Muscle layer of duodenum (tissue), 2 donors: ENCODE measurements around the gene C5orf63.

ENCODE experiments used
- H3K27ac ChIP-seq: one replicate; pipeline ENCODE4 v1.7.0; 2013; ENCODE audit warnings: mild to moderate bottlenecking, low read length
- H3K27me3 ChIP-seq: one replicate; pipeline ENCODE4 v1.7.0; 2013; ENCODE audit warnings: low read depth, mild to moderate bottlenecking, control low read depth, low read length
- H3K36me3 ChIP-seq, 2 donors: one replicate each; pipeline ENCODE4 v1.7.0; 2013; ENCODE audit warnings: low read length in 2 of 2, control low read depth in 1 of 2, mild to moderate bottlenecking in 1 of 2; ENCODE audit not compliant: insufficient read depth in 2 of 2, control insufficient read depth in 1 of 2
- H3K4me1 ChIP-seq, 2 donors: one replicate each; pipeline ENCODE4 v1.7.0; 2013; ENCODE audit warnings: low read length in 2 of 2, mild to moderate bottlenecking in 2 of 2, control low read depth in 1 of 2, moderate library complexity in 1 of 2; ENCODE audit not compliant: insufficient read depth in 2 of 2, control insufficient read depth in 1 of 2
- H3K4me3 ChIP-seq, 2 donors: one replicate each; pipeline ENCODE4 v1.7.0; 2013; ENCODE audit warnings: low read length in 2 of 2, low read depth in 1 of 2, mild to moderate bottlenecking in 1 of 2
- H3K9me3 ChIP-seq, 2 donors: one replicate each; pipeline ENCODE4 v1.7.0; 2013; ENCODE audit warnings: low read length in 2 of 2, control low read depth in 1 of 2, mild to moderate bottlenecking in 1 of 2; ENCODE audit not compliant: control insufficient read depth in 1 of 2
- donor health status: healthy.

Gene C5orf63

DNA sequence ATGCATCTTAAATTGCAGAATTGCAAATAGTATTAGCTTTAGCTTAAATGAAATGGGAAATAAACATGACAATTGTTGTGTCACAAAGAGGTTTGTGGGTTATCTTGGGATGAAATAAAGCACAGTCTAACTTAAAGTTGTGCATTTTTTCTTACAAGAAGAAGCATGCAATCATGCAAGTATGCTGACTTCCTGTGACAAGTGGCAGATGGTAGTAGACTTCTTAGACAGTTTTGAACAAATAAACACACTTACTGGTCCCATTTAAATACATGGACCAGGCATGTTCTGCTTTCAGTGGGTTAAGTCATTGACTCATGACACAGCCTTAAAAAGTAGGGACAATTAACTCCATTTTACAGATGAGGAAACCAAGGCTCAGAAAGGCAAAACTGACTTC is 15.9 kb upstream of the C5orf63 start:
- H3K27ac ChIP-seq, result no peak overlapping the region
- H3K4me1 ChIP-seq, result no peaks in the 10 kb centered on the region
- no peaks in the 10 kb centered on the region for H3K9me3 ChIP-seq
- no peak overlapping the region for H3K4me3 ChIP-seq
- H3K27me3 ChIP-seq, result no peaks in the 10 kb centered on the region
- H3K36me3 ChIP-seq, result no peaks in the 10 kb centered on the region

DNA sequence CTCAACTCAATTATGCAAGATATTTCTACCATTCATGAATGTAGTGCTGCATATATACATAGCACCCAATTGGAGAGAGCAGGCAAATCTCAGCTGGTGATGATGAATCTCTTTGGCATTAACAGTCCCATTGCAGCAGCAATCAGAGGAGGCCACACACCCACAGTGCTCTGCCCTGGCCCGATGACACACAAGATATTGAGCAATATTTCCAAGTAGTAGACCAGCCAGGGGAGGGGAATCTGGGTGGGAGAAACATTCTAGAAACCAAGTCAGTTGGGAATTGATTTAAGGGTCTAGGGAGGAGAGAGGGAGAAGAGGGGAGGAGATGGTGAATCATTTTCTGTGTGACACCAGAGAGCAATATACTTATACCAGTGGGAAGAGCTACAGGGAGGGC is 14.9 kb upstream of the C5orf63 start:
- Histone ChIP-seq H3K27ac (no peak overlapping the region), H3K4me3 (no peak overlapping the region), H3K36me3 (no peaks in the 10 kb centered on the region)

DNA sequence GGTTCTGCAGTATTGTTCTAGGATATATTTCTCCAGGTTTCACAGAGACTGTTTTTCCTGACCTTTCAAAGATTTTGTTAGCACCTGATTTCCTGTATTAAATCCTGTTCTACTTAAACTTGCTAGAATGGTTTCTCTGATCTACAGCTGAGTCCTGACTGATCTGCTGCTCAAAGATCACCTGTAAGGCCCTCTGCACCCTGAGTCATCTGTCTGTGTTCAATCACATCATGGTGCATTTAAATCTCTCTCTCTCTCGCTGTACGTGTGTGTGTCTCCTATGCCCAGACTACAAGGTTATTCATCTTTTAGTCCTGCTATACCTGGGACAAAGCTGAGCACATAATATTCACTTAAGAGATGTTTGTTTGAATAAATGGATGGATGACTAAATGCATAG is 13.3 kb upstream of the C5orf63 start:
- no peak overlapping the region for H3K27ac ChIP-seq
- H3K27me3 ChIP-seq, result no peaks in the 10 kb centered on the region
- no peaks in the 10 kb centered on the region for H3K4me1 ChIP-seq
- H3K9me3 ChIP-seq, result no peaks in the 10 kb centered on the region
- no peak overlapping the region for H3K4me3 ChIP-seq
- H3K36me3 ChIP-seq, result no peaks in the 10 kb centered on the region

More for the DNA sequence above, 14.9 kb upstream of the C5orf63 start:
- Histone ChIP-seq H3K27me3 (no peaks in the 10 kb centered on the region), H3K9me3 (no peaks in the 10 kb centered on the region), H3K4me1 (no peaks in the 10 kb centered on the region)

DNA sequence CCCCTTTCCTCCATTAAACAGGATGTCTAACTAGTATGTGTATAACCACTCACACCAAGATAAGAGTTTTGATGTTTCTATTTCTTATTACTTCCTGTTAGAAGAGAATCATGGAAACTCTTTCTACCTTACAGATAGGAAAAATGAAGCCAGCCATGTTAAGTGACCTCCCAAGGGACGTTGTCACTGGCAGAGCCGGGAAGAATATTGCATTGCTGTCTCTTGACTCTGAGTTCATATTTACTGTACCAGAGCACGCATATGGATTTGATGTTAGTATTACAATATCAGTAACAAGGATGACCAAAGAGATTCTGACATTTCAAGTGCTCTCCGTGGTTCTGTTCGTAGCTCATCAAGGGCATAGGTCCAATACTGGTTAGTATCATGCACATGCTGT is 12.5 kb upstream of the C5orf63 start:
- Histone ChIP-seq H3K9me3 (no peaks in the 10 kb centered on the region), H3K4me3 (no peak overlapping the region), H3K27ac (no peak overlapping the region), H3K4me1 (no peaks in the 10 kb centered on the region), H3K36me3 (no peaks in the 10 kb centered on the region), H3K27me3 (no peaks in the 10 kb centered on the region)

DNA sequence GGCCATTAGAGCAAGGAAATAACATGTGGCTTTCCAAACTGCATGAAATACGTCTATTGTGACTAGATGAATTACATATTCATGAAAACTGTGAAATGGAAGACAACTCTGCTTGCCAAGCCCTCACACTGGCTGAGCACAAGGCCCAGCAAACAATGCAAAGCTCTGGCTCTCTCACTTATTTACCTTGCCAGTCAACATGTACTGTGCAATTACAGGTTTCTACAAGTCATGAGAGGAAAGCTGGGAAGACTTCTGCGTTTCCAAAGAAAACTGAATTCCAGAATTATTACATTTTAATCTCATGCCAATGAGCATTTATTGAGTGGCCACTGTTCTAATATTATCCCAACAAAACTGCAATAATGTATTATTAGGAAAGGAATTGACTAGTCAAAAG is 12.1 kb upstream of the C5orf63 start:
- no peaks in the 10 kb centered on the region for H3K36me3 ChIP-seq
- H3K27me3 ChIP-seq, result no peaks in the 10 kb centered on the region
- no peak overlapping the region for H3K4me3 ChIP-seq
- H3K27ac ChIP-seq, result no peak overlapping the region
- no peaks in the 10 kb centered on the region for H3K4me1 ChIP-seq
- H3K9me3 ChIP-seq, result no peaks in the 10 kb centered on the region

DNA sequence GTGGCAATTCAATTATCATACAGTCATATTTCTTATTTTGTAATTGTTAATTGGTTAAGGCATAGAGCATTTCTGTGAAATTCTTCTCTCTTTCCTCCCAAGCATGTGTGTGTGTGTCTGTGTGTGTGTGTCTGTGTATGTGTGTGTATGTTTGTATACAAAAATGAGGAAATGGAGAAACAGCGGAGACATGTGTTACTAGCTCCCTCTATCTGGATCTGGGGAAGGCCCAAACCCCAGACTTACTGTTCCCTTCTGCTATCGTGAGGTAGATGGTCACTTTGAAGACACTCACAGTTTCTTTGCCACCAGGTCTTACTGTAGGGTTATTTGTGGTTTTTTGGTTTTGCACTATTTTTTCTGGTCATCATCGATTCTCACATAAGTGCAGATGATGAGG is 11.4 kb upstream of the C5orf63 start:
- Histone ChIP-seq H3K4me1 (no peaks in the 10 kb centered on the region), H3K36me3 (no peaks in the 10 kb centered on the region), H3K9me3 (no peaks in the 10 kb centered on the region), H3K4me3 (no peak overlapping the region), H3K27me3 (no peaks in the 10 kb centered on the region), H3K27ac (no peak overlapping the region)

DNA sequence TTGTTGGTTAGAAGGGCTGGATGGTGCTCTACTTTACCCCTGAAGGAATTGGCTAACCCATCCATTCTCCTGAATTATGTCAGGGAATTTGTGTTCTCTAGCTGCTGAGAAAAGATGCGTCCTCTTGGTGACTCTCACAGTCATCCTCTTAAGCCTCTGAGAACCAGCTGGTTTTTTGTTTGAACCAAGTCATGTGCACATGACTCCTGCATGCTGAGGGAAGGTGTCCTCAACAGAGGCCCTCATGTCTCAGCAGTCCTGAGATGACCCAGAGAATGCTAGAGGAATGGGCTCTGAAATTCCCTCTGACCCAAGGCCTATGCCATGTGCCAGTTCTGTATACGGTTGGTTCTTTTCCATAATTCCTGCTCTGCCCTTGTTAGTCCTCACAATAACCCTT is 10.4 kb upstream of the C5orf63 start:
- H3K9me3 ChIP-seq, result no peaks in the 10 kb centered on the region
- no peaks in the 10 kb centered on the region for H3K27me3 ChIP-seq
- no peak overlapping the region for H3K4me3 ChIP-seq
- H3K27ac ChIP-seq, result no peak overlapping the region
- no peaks in the 10 kb centered on the region for H3K36me3 ChIP-seq
- no peaks in the 10 kb centered on the region for H3K4me1 ChIP-seq

DNA sequence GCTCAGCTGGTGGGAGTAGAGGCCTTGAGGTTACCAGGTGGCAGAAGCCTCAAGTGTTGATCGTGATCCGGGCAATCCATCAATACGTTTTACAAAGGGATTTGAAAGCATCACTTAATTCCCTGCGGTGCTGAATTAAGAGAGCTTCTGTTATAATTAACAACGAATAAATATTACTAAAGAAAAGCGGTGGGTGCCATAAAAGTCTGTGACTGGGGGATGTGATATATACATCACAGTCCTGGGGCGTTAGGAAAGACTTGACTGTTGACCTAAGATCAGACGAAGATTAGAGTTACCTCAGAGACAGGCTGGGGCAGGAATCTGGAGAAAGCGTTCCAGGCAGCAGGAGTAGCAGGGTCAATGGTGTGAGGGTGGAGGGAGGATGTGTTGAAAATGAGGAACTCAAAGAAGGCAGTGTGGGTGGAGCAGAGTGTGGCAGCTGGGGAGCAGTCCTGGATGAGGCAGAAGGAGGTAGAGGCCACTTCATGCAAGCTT is 6.7 kb upstream of the C5orf63 start:
- Histone ChIP-seq H3K27me3 (no peaks in the 10 kb centered on the region), H3K36me3 (no peaks in the 10 kb centered on the region), H3K9me3 (no peaks in the 10 kb centered on the region), H3K27ac (no peak overlapping the region), H3K4me1 (no peaks in the 10 kb centered on the region), H3K4me3 (no peak overlapping the region)

DNA sequence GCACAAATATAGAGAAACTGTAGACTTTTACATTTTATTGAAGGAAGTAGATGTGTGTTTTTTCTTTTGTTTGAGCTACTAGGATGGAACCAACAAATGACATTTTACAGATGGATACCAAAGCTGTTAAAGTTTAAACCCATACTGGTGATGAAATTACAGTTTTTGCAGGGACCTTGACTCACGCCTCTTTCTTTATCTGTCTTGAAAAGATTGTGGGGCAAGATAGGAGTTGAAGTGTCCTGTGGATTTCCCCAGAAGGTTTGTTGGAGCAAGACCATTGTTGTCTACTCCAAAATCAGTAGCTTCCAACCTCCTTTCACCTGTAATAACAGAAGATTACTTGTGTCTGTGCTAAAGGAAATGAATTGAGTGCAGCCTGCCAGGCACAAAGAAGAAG is 4.1 kb upstream of the C5orf63 start:
- no peaks in the 10 kb centered on the region for H3K4me1 ChIP-seq
- no peaks in the 10 kb centered on the region for H3K9me3 ChIP-seq
- H3K27me3 ChIP-seq, result no peaks in the 10 kb centered on the region
- H3K36me3 ChIP-seq, result no peaks in the 10 kb centered on the region
- H3K4me3 ChIP-seq, result no peak overlapping the region
- no peak overlapping the region for H3K27ac ChIP-seq

DNA sequence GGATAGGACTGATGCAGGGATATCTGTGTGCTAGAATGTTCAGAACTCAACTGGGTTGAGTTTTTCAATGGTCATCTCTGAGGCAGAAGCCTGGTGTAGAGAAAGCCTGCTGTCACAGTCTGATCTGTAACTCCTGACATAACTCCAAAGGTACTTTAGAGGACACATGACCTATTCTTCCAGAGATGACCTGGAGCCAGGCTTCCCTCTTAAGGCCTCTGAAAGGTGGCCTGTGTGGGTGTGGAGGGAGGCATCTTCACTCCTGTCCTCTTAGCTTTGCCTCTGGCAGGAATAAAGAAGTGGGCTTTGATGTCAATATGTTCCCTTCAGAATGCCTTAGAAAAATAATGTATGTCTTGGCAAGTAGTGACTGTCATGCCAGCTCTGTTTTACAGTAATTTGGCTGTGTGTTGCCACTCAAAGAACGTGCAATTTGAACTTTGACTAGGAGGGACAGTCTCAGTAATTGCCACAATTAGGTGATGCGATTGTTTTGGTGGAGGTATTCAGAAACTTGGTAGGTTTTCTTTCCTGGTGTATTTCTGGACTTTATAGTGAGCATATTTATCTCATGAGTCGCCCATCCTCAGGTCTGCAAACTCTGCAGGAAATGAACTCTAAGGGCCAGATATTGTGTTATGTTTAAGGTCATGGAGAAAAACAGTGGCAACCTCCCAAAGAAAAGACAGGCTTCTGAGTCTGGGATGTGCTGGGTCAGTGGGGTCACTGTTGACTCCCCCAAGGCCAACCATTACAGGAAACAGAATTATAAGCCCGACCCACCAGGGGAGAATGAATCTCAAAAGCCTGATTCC is 3.2 kb upstream of the C5orf63 start:
- H3K27ac ChIP-seq, result no peak overlapping the region
- H3K36me3 ChIP-seq, result no peaks in the 10 kb centered on the region
- H3K4me1 ChIP-seq, result no peaks in the 10 kb centered on the region
- H3K27me3 ChIP-seq, result no peaks in the 10 kb centered on the region
- H3K4me3 ChIP-seq, result no peak overlapping the region
- H3K9me3 ChIP-seq, result no peaks in the 10 kb centered on the region

DNA sequence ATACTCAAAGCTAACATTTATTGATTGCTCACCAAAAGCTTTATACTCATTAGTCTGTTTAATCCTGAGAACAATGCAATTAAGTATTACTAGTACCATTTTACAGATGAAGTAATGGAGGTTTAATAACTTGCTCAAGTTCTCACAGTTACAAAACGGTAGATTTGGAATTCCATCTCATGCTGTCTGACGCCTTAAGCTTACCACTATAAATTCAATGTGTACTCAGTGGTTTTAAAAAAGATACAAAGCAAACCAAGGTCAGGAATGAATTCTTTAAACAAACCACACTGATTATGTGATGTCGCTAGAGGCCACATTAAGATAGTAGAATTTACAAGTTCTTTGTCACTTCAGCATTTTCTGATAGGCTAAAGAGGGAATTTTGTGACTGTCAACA is 1.2 kb upstream of the C5orf63 start:
- no peaks in the 10 kb centered on the region for H3K4me1 ChIP-seq
- no peaks in the 10 kb centered on the region for H3K27me3 ChIP-seq
- H3K36me3 ChIP-seq, result no peaks in the 10 kb centered on the region
- no peak overlapping the region for H3K27ac ChIP-seq
- no peak overlapping the region for H3K4me3 ChIP-seq
- no peaks in the 10 kb centered on the region for H3K9me3 ChIP-seq

DNA sequence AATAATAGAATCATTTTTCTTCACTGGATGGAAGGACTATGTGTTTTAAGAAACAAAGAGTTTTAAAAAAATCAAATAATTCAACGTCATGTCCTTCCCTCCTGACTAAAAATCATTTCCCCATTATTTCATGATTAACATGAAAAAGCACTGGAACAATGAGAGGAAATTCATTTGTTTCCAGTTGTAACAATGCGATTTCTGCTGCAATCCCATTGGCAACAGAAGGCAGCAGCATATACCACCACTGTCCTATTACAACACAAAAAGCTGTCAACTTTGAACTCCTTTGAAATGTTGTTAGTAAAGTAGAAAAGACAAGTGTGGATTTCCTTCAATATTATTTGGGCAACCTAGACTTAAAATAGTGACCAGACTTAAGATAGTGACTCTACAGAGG is 3.1 kb downstream of the C5orf63 start:
- H3K4me3 ChIP-seq, result no peak overlapping the region
- H3K36me3 ChIP-seq, result no peaks in the 10 kb centered on the region
- H3K27ac ChIP-seq, result no peak overlapping the region
- H3K4me1 ChIP-seq, result no peaks in the 10 kb centered on the region
- no peaks in the 10 kb centered on the region for H3K9me3 ChIP-seq
- H3K27me3 ChIP-seq, result no peaks in the 10 kb centered on the region
